Measurements from ENCODE around the gene CACNB2.
"Not testable (repeated sequence)": the region's sequence is repeated elsewhere in the genome, so short reads cannot be mapped to it uniquely, and the experiment has no call there.

CACNB2 gene

DNA sequence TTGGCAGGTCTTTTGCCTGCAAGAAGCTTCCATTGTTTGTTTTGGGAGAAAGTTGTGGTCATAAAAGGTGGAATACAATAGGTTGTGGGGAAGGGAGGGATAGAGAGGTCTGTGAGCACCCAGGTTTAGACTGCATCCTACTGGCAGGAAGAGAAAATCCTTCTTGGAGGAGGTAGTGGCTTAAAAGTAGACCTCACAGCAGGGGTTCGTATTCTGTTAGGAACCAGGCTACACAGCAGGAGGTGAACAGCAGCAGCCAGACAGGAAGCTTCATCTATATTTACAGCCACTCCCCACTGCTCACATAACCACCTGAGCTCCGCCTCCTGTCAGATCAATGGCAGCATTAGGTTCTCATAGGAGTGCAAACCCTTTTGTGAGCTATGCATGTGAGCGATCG is 265.9 kb downstream of the CACNB2 start:
- no peak for DNase-seq

DNA sequence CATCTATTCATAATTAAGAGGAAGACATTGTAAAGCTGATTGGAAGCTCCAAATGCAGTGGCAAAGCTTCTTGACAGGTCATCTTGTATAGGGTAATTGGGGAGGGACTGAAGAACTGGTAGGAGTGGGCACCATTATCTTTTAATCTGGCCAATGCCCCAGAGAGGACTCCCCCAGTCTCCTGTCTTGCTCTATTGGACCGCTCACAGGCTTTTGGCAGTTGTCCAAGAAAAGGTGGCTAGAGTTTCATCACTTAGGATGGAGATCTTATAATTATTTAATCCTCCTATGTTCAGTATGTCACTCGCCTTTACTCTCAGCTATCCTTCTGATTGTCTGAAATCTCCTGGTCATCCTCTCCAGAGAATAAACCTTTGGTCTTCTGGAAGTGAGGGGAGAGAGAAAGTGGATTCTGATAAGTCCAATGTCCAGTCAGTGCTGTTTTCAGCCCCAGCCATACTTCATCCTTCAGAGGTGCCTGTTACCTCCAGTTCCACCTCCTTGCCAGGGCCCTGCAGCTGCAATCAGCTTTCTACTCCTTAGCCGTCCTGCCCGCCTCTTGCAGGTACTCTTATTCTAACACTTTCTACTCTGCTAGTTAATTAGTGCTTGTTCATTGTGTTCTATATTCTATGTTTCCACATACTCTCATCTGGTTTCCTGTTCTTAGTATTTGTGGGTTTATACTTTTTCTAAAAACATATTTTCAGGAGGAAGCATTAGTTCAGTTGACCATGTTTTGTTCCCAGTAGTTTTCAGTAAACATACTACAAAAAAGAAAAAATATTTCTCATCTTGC is 269.6 kb downstream of the CACNB2 start:
- DNase-seq = no peak

DNA sequence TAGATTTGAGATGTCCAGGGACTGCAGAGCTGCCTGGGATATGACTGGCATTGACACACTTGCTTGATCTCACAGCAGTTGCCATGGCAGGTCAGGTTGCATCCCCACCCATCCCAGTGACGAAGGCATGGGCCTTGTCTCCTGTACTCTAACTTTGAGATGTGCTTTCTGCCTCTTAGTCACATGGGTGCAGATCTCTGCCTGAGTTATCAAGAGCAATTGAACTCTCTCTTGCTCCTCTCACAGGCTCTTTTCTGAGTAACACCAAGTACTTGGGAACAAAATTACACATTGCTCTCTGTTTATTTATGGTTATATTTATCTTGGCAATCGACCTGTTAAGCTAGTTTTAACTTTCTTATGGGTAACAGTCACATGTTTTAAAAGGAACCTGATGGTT is 273.8 kb downstream of the CACNB2 start:
- DNase-seq = no peak

DNA sequence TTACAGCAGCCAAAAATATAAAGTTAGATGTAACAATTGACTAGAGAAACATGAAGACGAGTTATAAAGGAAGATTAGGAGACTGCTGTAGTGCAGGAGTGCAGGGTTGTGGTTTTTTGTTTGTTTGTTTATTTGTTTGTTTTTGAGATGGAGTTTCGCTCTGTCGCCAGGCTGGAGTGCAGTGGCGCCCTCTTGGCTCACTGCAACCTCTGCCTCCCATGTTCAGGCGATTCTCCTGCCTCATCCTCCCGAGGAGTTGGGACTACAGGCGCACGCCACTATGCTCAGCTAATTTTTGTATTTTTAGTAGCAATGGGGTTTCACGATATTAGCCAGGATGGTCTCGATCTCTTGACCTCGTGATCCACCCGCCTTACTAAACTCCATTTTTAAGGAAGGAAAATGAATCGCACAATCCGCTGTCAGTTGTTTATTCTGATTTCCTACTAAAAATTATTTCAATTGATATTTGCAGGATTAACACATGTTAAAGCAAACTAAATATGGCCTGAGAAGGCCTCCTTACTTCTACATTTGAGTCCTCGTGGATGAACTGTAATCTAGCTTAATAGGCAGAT is 277.8 kb downstream of the CACNB2 start:
- DNase-seq = no peak

DNA sequence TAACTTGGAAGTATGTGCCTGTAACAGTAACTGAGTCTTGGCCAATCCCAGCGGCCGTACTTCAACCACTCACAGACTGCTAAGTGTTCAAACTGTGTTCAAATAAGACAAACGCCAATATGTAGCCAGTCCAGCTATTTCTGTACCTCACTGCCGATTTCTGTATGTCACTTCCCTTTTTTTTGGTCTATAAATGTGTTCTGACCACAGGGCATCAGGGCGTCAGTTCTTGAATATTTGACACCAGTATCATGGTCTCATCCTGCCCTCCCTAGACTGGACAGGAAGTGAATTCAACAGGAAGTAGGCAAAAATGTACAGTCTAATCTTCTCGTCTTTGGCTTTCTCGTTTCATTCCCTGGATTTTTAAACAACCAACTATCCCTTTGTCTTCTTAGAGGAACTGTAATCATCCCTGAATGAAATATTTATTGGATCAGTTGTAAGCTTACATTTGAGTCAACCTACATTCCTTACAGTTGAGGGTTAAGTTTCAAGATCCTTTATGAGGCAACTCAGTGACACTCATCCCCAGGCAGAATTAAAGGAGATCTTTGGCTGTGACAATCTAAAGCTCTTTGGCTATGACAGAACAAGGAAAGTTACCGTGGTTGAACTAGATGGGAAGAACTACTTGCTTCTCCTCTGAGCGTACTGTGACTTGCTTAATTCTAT is 278.5 kb downstream of the CACNB2 start:
- no peak for DNase-seq

DNA sequence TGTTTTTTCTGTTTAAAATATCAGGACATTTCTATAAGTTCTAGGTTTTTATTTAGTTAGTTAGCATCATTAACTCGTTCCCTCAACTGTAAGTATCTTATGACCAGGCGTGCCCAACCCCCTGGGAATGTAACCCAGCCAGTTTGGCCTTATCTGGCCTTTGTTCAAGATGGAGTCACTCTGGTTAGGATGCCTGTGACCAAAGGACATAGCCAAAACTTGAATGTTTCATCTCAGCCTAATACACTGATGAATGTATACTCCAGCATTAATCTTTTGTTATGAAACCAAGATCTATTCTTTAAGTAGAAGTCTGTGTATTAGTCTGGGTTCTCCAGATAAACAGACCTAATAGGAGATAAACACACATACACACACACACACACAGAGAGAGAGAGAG is 279.7 kb downstream of the CACNB2 start:
- no peak for DNase-seq

DNA sequence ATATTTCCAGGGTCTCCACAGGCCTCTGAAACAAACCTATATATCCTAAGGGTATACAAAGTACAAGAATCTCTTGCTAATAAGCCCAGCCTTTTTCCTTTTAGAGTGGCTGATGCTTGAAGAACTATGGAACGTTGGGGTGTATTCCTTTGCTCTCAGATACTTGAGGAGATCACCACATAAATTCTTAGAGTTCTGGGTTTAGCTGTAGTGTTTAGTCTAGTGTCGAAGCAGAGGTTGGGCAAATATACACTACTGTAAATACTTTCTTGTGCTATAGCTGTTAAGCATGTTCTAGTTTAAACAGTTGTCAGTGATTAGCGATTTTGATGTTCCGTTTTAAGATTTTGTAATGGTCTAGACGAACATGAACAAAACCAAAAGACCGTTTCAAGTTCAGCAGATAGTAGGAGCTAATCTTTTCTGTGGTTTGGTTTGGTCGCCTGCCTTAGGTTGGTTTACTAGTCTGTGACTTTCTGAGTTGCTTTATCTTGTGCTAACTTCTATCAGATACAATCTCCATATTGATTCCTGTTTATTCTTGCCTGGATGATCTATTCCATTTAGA is 281.6 kb downstream of the CACNB2 start:
- DNase-seq = no peak

DNA sequence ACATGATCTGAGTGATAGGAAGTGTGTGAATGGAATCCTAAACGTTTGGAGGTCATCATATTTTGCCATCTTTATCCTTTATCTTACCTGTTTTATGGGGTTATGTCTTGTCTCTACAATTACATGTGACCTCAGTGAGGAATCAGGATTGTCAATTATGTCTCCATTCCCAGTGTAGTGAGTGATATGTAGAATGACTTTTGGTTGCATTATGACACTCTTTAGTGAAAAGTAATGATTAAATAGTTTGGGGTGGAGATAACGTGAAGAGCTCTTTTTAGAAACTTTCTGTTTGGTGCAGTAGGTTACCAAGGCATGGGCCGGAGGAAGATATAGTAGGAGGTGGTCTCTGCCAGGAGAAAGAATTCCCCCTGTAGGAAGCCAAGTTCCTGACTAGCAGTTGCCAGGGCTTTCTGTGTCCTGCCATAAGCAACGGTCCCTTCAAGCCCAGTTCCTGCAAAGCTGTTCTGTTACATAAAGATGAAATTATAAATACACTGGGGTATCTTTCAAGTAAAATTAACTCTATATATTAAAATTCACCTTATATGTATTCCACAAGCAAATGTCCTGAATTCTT is 282.9 kb downstream of the CACNB2 start:
- DNase-seq = no peak

DNA sequence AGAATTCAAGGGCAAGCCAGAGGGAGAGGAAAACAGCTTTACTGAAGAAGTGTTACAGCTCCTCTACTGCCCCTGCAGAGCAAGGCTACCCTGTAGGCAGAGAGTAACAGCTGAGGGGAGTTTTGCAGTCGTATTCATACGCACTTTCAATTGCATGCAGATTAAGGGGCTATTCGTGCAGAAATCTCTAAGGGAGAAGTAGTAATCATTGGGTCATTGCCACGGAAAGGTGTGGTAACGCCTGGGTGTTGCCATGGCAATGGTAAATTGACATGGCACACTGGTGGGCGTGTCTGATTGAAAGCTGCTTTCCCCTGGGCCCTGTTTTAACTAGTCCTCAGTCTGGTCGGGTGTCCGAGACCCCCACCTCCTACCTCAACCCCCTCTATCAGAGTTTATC is 284.0 kb downstream of the CACNB2 start:
- DNase-seq = no peak

DNA sequence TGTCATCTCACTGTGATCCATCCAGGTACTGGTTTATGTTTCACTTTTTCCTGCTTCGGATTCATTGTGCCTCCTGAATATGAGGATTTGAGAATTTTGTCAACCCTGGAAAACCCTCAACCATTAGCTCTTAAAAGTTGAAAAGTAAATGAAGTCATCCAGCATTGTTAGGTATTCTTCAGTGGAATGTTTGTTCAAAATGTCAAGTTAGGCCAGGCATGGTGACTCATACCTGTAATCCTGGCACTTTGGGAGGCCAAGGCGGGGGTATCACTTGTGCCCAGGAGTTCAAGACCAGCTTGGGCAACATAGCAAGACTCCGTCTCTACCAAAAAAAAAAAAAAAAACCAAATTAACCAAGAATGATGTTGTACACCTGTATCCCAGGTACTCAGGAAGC is 289.1 kb downstream of the CACNB2 start:
- DNase-seq = no peak

DNA sequence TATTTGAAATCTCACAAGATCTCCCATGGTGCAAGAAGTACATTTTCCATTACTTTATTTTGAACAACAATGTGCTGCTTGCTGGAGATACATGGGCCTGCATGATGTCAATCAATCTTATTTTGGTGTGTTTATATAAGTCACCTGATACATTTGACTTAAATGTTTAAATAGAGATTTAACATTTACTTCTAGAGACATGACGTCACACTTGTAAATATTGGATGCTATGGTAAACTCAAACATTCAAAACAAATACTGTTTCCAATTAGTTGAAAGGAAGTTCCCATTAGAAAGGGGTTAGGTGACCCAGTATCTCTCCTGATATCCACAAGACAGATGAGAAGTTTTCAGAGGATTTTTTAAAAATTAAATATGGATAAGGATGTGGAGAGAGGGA is 296.7 kb downstream of the CACNB2 start:
- DNase-seq = no peak

DNA sequence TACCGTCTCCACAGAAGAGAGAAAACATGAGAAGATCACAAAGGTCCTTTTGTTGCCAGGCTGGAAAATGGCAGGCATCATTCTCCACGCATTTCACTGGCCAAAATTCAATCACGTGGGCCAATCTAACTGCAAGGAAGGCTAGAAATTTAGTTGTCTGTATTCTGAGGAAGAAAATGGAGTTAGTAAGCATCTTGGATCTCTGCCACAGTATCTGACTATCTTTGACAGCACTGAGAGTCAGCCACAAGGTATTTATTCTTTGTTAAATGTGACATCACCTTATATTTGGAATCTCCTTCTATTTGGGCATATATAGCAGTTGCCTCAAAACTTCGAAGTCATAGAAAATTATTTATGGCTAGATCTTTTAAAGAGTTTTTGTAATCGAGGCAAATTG is 297.3 kb downstream of the CACNB2 start:
- no peak for DNase-seq

DNA sequence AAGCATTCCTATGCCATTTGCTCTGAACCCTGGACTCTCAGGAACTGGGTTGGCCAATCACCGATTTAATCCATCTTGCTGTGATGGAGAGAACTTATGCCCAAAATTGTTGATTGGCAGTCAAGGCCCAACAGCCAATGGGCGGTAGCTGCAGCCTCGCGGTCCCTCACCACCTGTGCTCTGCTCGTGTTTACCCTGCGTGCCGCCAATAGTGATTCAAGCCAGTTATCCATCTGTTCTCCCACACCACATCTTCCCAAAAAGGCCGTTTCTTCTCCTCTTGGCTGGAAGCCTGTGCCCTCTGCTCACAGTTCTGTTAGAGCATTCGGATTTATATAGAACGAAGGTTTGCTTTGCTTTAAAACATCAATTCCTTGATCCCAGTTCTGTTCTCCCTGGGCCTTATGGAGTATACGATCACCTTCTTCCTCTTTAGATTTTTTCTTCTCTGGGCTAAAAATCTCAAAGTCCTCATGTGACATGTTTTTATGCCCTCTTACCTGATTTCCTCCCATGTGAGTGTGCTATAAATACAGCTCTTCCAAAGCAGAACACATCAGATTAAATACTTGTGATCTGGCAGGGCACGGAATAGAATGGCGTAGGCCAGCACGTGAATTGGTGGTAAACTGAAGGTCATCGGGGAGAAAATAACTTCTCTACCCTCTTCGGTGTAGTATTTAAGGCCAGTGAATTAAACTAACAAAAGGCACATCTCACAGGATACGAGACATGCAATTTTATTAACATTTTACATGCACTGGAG is 298.3 kb downstream of the CACNB2 start:
- no peak for DNase-seq

DNA sequence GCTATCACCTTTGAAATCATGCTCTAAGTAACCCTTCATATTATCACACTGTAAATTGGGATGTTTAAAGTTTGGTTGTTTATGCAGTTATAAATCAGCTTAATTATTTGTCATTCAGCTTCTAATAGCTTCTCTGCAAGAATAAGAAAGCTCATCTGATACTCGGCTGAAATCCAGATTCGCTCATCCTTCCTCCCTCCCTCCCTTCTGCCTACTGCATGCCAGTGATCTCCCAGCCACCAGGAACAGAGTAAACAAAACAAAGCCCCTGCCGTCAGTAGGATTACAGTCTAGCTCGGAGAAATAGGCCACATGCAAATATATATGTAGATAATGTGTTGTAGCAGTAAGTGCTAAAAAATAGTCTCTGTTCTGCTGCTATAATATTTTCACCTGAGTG is 299.4 kb downstream of the CACNB2 start:
- no peak for DNase-seq

DNA sequence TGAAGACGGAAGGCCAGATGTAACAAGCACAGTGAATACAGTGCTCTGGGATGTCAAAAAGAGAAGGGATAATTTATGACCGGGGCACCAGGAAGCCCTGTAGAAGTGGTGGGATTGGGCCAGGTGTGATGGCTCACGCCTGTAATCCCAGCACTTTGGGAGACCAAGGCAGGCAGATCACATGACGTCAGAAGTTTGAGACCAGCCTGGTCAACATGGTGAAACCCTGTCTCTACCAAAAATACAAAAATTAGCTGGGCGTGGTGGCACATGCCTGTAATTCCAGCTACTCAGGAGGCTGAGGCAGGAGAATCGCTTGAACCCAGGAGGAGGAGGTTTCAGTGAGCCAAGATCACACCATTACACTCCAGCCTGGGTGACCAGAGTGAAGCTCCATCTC is 305.4 kb downstream of the CACNB2 start:
- DNase-seq = not testable (repeated sequence)

DNA sequence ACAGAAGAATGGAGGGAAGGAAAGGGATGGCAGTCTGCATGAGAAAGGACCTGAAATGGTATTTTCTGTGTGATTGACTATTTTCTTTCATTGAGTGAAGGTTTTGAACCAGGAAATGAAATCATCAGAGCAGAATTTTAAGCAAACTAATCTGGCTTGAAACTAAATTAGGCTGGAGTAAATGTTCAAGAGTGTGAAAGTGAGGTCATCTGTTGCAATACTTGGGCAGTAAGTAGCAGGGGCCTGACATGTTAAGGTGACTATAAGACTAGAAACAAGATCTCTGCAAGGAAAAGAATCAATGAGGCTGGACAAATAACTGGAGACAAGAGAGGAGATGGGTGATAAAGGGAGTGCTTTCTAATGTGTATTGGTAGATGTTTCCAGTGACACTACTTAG is 306.0 kb downstream of the CACNB2 start:
- no peak for DNase-seq

DNA sequence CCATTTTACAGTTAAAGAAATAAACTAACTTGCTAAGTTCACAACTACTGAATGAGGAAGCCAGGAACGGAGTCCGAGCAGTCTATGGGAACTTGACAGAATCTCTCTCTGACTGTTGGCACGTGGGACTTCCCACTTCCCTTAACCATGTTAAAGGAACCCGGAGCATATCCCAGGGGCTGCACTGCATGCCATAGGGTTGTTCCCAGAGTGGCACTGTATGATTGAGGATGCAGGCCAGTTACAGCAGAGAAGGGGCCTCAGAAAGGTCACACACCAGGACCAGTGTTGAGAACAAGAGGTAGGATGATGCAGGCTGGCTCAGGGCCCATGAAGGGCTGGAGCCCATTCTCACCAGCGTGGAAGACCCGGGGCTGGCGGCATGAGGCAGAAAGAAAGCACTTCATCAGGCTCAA is 309.4 kb downstream of the CACNB2 start:
- DNase-seq = no peak

DNA sequence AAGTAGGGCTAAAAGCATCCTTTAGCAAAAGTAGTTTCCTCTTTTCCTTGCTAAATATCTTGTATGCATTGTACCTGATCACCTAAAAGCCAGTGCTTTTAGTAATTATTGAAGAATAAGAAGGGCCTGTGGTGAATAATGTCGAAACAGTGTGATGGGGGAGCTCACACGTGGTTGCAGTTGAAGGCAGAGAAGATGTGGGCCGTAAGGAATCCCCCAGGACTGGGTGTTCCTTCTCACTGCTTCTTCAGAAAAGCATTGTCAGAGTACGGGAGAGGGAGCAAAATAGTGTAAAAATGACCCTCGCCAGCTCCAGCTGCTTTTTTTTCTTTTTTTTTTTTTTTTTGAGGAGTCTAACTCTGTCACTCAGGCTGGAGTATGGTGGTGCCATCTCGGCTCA is 310.1 kb downstream of the CACNB2 start:
- no peak for DNase-seq

DNA sequence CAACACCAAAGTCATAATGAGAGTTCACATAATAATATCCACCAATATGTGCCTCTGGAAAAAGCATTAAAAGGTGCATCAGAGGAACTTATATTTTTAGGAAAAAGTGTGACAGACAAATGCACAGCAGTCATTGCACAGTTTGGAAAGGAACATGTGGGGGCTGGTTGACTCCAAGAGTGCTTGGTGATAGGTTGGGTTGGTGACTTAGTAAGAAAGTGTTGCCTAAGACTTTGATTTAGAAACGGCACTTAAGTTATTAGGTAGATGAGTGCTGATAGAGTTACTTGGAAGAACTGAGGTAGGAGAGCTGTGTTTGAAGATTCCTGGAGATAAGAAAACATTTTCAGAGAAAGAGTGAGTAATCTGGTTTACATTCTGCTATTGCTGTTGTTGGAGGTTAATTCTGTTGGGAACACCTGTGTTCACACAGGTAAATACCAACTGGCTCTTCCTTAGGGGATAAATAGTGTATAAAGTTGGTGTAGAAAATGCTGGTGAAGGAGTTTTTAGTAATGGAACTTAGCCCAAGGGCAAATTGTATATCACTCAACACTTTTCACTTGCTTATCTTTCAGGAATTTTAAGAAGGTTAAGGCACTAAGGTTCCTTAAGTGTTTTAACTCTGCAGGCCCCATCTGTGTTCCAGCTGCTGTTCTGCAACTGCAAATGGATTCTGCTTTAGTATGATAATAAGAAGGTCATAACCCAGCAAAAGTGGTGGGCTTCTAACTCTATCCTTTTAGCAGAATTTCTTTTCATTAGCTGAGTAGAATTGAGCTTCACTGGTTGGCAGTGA is 315.1 kb downstream of the CACNB2 start:
- no peak for DNase-seq

DNA sequence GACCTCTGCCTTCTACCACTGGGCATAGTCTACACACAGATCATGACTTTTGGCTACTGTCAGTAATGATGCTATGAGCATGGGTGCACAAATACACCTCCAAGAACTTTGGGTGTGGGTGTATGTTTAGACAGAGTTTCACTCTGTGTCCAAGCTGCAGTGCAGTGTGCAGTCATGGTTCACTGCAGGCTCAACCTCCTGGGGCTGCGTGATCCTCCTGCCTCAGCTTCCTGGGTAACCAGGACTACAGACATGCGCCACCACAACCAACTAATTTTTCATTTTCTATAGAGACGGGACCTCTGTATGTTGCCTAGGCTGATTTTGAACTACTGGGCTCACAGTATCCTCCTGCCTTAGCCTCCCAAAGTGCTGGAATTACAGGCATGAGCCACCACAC is 316.8 kb downstream of the CACNB2 start:
- no peak for DNase-seq

DNA sequence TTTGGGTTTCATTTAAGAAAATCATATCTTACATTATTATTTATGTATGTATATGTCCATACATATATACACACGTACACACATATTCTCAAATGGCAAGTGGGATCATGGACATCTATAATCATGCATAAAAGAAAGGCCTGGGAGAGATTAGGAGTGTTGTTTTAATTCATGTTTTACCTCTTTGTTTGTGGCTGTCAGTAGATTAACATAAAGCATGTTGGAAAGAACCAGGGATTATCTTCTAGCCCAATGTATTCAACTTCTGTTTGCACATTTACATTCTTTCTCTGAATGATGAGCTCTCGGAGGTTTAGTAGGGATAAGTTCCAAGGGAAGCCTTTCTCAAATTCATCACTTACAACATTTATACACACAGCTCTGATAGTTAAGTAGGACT is 319.8 kb downstream of the CACNB2 start:
- no peak for DNase-seq

DNA sequence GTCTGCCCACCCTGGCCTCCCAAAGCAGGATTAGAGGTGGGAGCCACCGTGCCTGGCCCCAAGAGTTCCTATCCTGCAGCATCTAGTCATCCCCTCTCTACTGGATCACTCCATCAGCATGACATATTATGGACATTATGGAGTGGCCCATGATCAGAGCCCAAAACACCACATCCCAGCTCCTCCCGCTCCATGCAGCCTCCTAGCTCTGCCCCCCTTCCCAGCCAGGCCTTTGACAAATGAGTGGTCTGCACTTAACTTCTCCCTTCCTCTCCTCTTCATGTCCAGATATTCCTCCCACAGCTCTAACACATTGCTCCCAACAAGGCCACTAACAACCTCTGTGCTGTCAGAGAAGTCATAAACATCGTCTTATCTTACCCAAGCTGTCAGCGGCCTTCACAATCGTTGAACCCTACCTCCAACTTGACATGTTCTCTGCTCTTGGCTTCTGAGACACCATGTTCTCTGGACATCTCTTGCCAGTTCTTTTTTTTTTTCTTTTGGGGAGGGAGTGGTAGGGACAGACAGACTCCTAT is 323.5 kb downstream of the CACNB2 start:
- no peak for DNase-seq
